HCT116 (cell line): ENCODE data around the gene CDK18. TPM values are rescaled to one million over a fixed set of nuclear protein-coding genes. Genes with fewer than 3 reads are reported as not detected.

ENCODE experiments used
- ATAC-seq: fragments of 200-7000 bp; cut with Tn5 transposase; 2 replicates; pipeline ENCODE4 v1.9.1; 2020; ENCODE audit warnings: mild to moderate bottlenecking, moderate library complexity
- BruUV-seq: library from RNA; stranded (reverse); fragments of 400-500 nt; replicated peaks from 2 replicates; lab custom pipeline; 2021; lab: Mats Ljungman, UMichigan
- CTCF ChIA-PET: fragments of 300-600 bp; sonication (Branson Sonifier 250); formaldehyde crosslinking; loops from one replicate; lab custom pipeline; 2021; ENCODE audit warnings: antibody characterized with exemption; lab: Charles Lee
- POLR2A ChIA-PET: fragments of 300-600, 350-600 bp; sonication (Branson Sonifier 250); formaldehyde crosslinking; loops from one replicate; lab custom pipeline; 2021; ENCODE audit warnings: antibody characterized with exemption; lab: Charles Lee
- RAD21 ChIA-PET, 2 experiments: fragments of 300-600 bp; sonication (Branson Sonifier 250); formaldehyde crosslinking; loops; one replicate each; lab custom pipeline; 2023; ENCODE audit warnings: low total read pairs in 2 of 2; ENCODE audit not compliant: uncharacterized antibody in 2 of 2, unreplicated experiment in 2 of 2, low non-redundant PET in 1 of 2; lab: Charles Lee
- DNase-seq: peaks from one replicate; pipeline ENCODE4 v3.0.0-alpha.2; 2010; ENCODE audit warnings: low read depth, low spot score
- H2AFZ ChIP-seq: fragments of 200-600 bp; shearing (Covaris generic), sonication (generic); 2 replicates; pipeline ENCODE4 v1.6.1; 2017; ENCODE audit warnings: low read depth, mixed run types, mixed read lengths, antibody characterized with exemption, low read length; ENCODE audit not compliant: poor library complexity, severe bottlenecking
- H3K27ac ChIP-seq: 2 replicates; pipeline ENCODE4 v1.5.1; 2012; ENCODE audit warnings: low read depth, low read length
- H3K27me3 ChIP-seq: fragments of 200-600 bp; sonication (generic); 2 replicates; pipeline ENCODE4 v1.6.1; 2016; ENCODE audit warnings: mixed run types, low read length, mixed read lengths; ENCODE audit not compliant: insufficient read depth
- H3K36me3 ChIP-seq, 2 experiments: fragments of 200-500 bp in 1 of 2; fragments of 200-600 bp in 1 of 2; sonication (Bioruptor generic) in 1 of 2; sonication (generic) in 1 of 2; 2 replicates each; pipeline versions ENCODE4 v1.5.1 to v1.6.1; 2014 to 2016; ENCODE audit warnings: low read length in 2 of 2, inconsistent platforms in 1 of 2, mixed read lengths in 1 of 2, mixed run types in 1 of 2; ENCODE audit not compliant: insufficient read depth in 2 of 2, control insufficient read depth in 1 of 2
- H3K4me1 ChIP-seq, 2 experiments: fragments of 200-600 bp in 1 of 2; sonication (generic) in 1 of 2; 2 replicates each; pipeline versions ENCODE4 v1.5.1 to v1.6.1; 2012 to 2017; ENCODE audit warnings: low read length in 2 of 2, inconsistent platforms in 1 of 2, mild to moderate bottlenecking in 1 of 2, mixed read lengths in 1 of 2, mixed run types in 1 of 2, moderate library complexity in 1 of 2; ENCODE audit not compliant: insufficient read depth in 2 of 2, control insufficient read depth in 1 of 2
- H3K4me2 ChIP-seq: fragments of 200-600 bp; sonication (generic); 2 replicates; pipeline ENCODE4 v1.6.1; 2017; ENCODE audit warnings: mixed run types, low read length, mixed read lengths
- H3K4me3 ChIP-seq, 2 experiments: fragments of 200-600 bp in 1 of 2; sonication (generic) in 1 of 2; replicated peaks in 1 of 2; 2 replicates each; pipeline ENCODE4 v1.5.1; 2011 to 2016; ENCODE audit warnings: low read length in 2 of 2, control low read depth in 1 of 2, low read depth in 1 of 2, mild to moderate bottlenecking in 1 of 2, mixed read lengths in 1 of 2, mixed run types in 1 of 2
- H3K79me2 ChIP-seq: fragments of 200-600 bp; sonication (generic); 2 replicates; pipeline ENCODE4 v1.6.1; 2017; ENCODE audit warnings: mild to moderate bottlenecking, mixed run types, low read length, moderate library complexity, mixed read lengths; ENCODE audit not compliant: insufficient read depth
- H3K9ac ChIP-seq: fragments of 200-600 bp; sonication (generic); 2 replicates; pipeline ENCODE4 v1.6.1; 2016; ENCODE audit warnings: low read length, mixed read lengths
- H3K9me2 ChIP-seq: fragments of 200-600 bp; sonication (generic), shearing (Covaris generic); 2 replicates; pipeline ENCODE4 v1.6.1; 2017; ENCODE audit warnings: mixed run types, mild to moderate bottlenecking, moderate library complexity; ENCODE audit not compliant: insufficient read depth
- H3K9me3 ChIP-seq, 2 experiments: fragments of 200-500 bp in 1 of 2; fragments of 200-600 bp in 1 of 2; sonication (Bioruptor generic) in 1 of 2; sonication (generic) in 1 of 2; 2 replicates each; pipeline ENCODE4 v1.6.1; 2014 to 2017; ENCODE audit warnings: low read length in 2 of 2, mixed read lengths in 2 of 2, inconsistent platforms in 1 of 2, low read depth in 1 of 2, mild to moderate bottlenecking in 1 of 2, mixed run types in 1 of 2, moderate library complexity in 1 of 2; ENCODE audit not compliant: control insufficient read depth in 1 of 2, insufficient read depth in 1 of 2
- H4K20me1 ChIP-seq: fragments of 200-600 bp; sonication (generic), shearing (Covaris generic); 2 replicates; pipeline ENCODE4 v1.6.1; 2017; ENCODE audit warnings: mixed run types, mild to moderate bottlenecking, moderate library complexity; ENCODE audit not compliant: insufficient read depth
- CBX3 ChIP-seq: IDR thresholded peaks from 2 replicates; pipeline ENCODE4 v1.6.1; 2012; ENCODE audit warnings: low read depth
- CEBPB ChIP-seq: IDR thresholded peaks from 2 replicates; pipeline ENCODE4 v1.6.1; 2012; ENCODE audit warnings: low read depth
- ELF1 ChIP-seq: IDR thresholded peaks from 2 replicates; pipeline ENCODE4 v1.6.1; 2012; ENCODE audit warnings: low read depth, borderline replicate concordance
- FOSL1 ChIP-seq: IDR thresholded peaks from 2 replicates; pipeline ENCODE4 v1.6.1; 2012; ENCODE audit warnings: low read depth
- JUND ChIP-seq: IDR thresholded peaks from 2 replicates; pipeline ENCODE4 v1.6.1; 2012
- MAX ChIP-seq: IDR thresholded peaks from 2 replicates; pipeline ENCODE4 v1.6.1; 2012
- POLR2A ChIP-seq: IDR thresholded peaks from 2 replicates; pipeline ENCODE4 v1.7.0; 2011; ENCODE audit warnings: borderline replicate concordance; ENCODE audit not compliant: insufficient read depth, insufficient read length; ENCODE audit errors: extremely low read depth
- POLR2AphosphoS5 ChIP-seq: IDR thresholded peaks from 2 replicates; pipeline ENCODE4 v1.6.1; 2011; ENCODE audit warnings: mild to moderate bottlenecking, low read depth, low read length, moderate library complexity
- RAD21 ChIP-seq: IDR thresholded peaks from 2 replicates; pipeline ENCODE4 v1.6.1; 2012; ENCODE audit warnings: low read depth, mild to moderate bottlenecking
- SP1 ChIP-seq: IDR thresholded peaks from 2 replicates; pipeline ENCODE4 v1.6.1; 2012; ENCODE audit warnings: low read depth
- TCF7L2 ChIP-seq: IDR thresholded peaks from 2 replicates; pipeline ENCODE4 v1.7.0; 2011; ENCODE audit warnings: borderline replicate concordance, inconsistent platforms; ENCODE audit not compliant: insufficient read depth, insufficient read length; ENCODE audit errors: extremely low read depth
- YY1 ChIP-seq: IDR thresholded peaks from 2 replicates; pipeline ENCODE4 v1.6.1; 2011; ENCODE audit warnings: low read length, low read depth, moderate library complexity, mild to moderate bottlenecking; ENCODE audit not compliant: insufficient replicate concordance; ENCODE audit errors: extremely low read depth
- ZFX ChIP-seq: fragments of 450-650 bp; IDR thresholded peaks from 2 replicates; pipeline ENCODE4 v1.6.1; 2017
- intact Hi-C: fragments of 100-400 bp; cut with micrococcal nuclease; formaldehyde crosslinking; loops from 2 replicates; pipeline ENCODE4 v1.10.0; 2022
- total RNA-seq: library from RNA; stranded (reverse); gene quantifications from one replicate; pipeline ENCODE4 v1.2.1, GENCODE V29; 2021; ENCODE audit not compliant: unreplicated experiment
- TF ChIP-seq, protein P1 (sequence below): IDR thresholded peaks from 2 replicates; pipeline ENCODE4 v1.6.1; 2011; ENCODE audit warnings: mild to moderate bottlenecking, low read length, moderate library complexity; ENCODE audit not compliant: insufficient replicate concordance; ENCODE audit errors: extremely low read depth

CDK18 gene
- total RNA-seq, 1 experiment from 2014 or later = 32.0 TPM

- no peak for ATAC-seq
- POLR2A ChIA-PET = no interaction called here
- BruUV-seq = no TSS peak
Observed at GRCh38 chr1:205571747-205572146, 67.3 kb downstream of the CDK18 start.

DNA sequence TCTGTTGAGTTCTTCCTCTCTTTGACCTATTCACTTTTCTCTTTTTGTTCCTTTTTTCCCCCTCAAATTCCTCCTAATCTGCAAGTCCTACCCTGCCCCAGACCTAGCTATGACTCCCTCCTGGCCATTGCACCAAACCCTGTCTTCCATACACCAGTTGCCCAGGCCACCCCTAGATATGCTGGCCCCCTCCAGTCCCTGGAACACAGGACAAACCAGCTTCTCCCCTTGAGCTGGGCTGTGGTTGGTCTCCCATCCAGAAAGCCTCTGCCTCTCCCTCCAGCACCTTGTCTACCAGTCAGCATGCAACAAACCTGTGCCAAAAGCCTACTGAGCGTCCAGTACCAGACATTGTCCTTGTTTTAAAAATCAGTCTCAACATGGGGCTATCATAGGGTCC, 68.0 kb downstream of the CDK18 start:
- Histone ChIP-seq H3K79me2 (no peaks in the 10 kb centered on the region), H3K9me3 (no peaks in the 10 kb centered on the region), H3K4me2 (no peak overlapping the region), H3K27me3 (no peaks in the 10 kb centered on the region), H3K27ac (no peak overlapping the region), H3K36me3 (no peaks in the 10 kb centered on the region), H4K20me1 (no peaks in the 10 kb centered on the region), H2AFZ (no peak overlapping the region), H3K9me2 (no peaks in the 10 kb centered on the region), H3K4me3 (no peak overlapping the region), H3K9ac (no peak overlapping the region), H3K4me1 (no peaks in the 10 kb centered on the region)
- intact Hi-C loops = no loop called here
- no TSS peak for BruUV-seq
- no peak for TF ChIP-seq SP1
- no peak for TF ChIP-seq POLR2A
- no peak for TF ChIP-seq YY1
- TF ChIP-seq JUND = no peak
- TF ChIP-seq CBX3 = no peak
- no peak for TF ChIP-seq ELF1
- TF ChIP-seq TCF7L2 = no peak
- no peak for TF ChIP-seq ZFX
- no peak for TF ChIP-seq RAD21
- TF ChIP-seq POLR2AphosphoS5 = no peak
- no peak for TF ChIP-seq CEBPB
- no peak for TF ChIP-seq MAX
- TF ChIP-seq, protein P1, sequence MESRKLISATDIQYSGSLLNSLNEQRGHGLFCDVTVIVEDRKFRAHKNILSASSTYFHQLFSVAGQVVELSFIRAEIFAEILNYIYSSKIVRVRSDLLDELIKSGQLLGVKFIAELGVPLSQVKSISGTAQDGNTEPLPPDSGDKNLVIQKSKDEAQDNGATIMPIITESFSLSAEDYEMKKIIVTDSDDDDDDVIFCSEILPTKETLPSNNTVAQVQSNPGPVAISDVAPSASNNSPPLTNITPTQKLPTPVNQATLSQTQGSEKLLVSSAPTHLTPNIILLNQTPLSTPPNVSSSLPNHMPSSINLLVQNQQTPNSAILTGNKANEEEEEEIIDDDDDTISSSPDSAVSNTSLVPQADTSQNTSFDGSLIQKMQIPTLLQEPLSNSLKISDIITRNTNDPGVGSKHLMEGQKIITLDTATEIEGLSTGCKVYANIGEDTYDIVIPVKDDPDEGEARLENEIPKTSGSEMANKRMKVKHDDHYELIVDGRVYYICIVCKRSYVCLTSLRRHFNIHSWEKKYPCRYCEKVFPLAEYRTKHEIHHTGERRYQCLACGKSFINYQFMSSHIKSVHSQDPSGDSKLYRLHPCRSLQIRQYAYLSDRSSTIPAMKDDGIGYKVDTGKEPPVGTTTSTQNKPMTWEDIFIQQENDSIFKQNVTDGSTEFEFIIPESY = no peak
- TF ChIP-seq FOSL1 = no peak
- DNase-seq = no peak
- ChIA-PET CTCF (no interaction called here), RAD21 (no interaction called here), POLR2A (no interaction called here)
- no peak for ATAC-seq

More at GRCh38 chr1:205571747-205572146, 67.3 kb downstream of the CDK18 start:
- H3K4me2 ChIP-seq = no peak overlapping the region
- CTCF ChIA-PET = no interaction called here
- H3K9ac ChIP-seq = no peak overlapping the region
- RAD21 ChIA-PET = no interaction called here
- no peaks in the 10 kb centered on the region for H3K27me3 ChIP-seq
- no peak overlapping the region for H3K27ac ChIP-seq
- H3K79me2 ChIP-seq = no peaks in the 10 kb centered on the region
- H3K4me3 ChIP-seq = no peak overlapping the region
- H3K36me3 ChIP-seq = no peaks in the 10 kb centered on the region
- TF ChIP-seq POLR2A = no peak
- TF ChIP-seq, protein P1 = no peak
- TF ChIP-seq MAX = no peak
- H3K4me1 ChIP-seq = no peaks in the 10 kb centered on the region
- no peaks in the 10 kb centered on the region for H3K9me3 ChIP-seq
- no peak overlapping the region for H2AFZ ChIP-seq
- no peak for DNase-seq
- H4K20me1 ChIP-seq = no peaks in the 10 kb centered on the region
- intact Hi-C loops = no loop called here
- no peaks in the 10 kb centered on the region for H3K9me2 ChIP-seq
